ENCODE data around the gene JARID2. TPM values are rescaled to one million over a fixed set of nuclear protein-coding genes. Genes with fewer than 3 reads are reported as not detected.

JARID2 gene
- total and polyA plus RNA-seq, 9 of the 15 experiments (the other 6 are each of a cell fraction or from before 2014, with no cell fraction given): 5.0 to 29.0 (median 15.6) TPM

GRCh38 chr6:15248451-15249370 is 2.8 kb downstream of the JARID2 start (continued):
- TF ChIP-seq REST (IDR thresholded peaks at IDR 0.05; ENCODE audit: borderline replicate concordance) (no peak), REST (CRISPR knock-in tag; IDR thresholded peaks at IDR 0.05; ENCODE audit: low read depth) (no peak), EP300 (IDR thresholded peaks at IDR 0.05; ENCODE audit: low read length) (peak; percentile 33; the same call in 1 of the 2 replicates), SIRT6 (IDR thresholded peaks at IDR 0.05; ENCODE audit: low read depth, low read length) (no peak), CBX5 (IDR thresholded peaks at IDR 0.05; ENCODE audit: borderline replicate concordance, low read depth) (no peak), TBL1XR1 (IDR thresholded peaks at IDR 0.05; ENCODE audit: low read length in 2 of 2) (peak in 1 of 2 experiments; percentile 94; a peak in 3 of 4 replicates), ZKSCAN3 (CRISPR knock-in tag; IDR thresholded peaks at IDR 0.05) (no peak), CHD2 (IDR thresholded peaks at IDR 0.05; ENCODE audit: low read depth, low read length) (peak; percentile 21; the same call in 1 of the 2 replicates), MECOM (CRISPR knock-in tag; IDR thresholded peaks at IDR 0.05) (0 out of 2 replicates have a peak, but pooled peaks have one; percentile 28), LEF1 (IDR thresholded peaks at IDR 0.05) (no peak), NFIX (CRISPR knock-in tag; IDR thresholded peaks at IDR 0.05; ENCODE audit: low read depth) (no peak), NR2C2 (CRISPR knock-in tag; IDR thresholded peaks at IDR 0.05) (peak; percentile 56; the same call in 1 of the 2 replicates), NR2C2 (tag; IDR thresholded peaks at IDR 0.05) (peak; percentile 28; the same call in 1 of the 2 replicates), KDM4B (IDR thresholded peaks at IDR 0.05; ENCODE audit: borderline replicate concordance in 2 of 2, low read depth in 1 of 2) (peak in 1 of 2 experiments; percentile 73; a peak in 1 of 4 replicates), ZNF586 (CRISPR knock-in tag; conservative IDR thresholded peaks at IDR 0.05) (no peak), SETDB1 (IDR thresholded peaks at IDR 0.05; ENCODE audit: low read length) (no peak), ETV5 (CRISPR knock-in tag; IDR thresholded peaks at IDR 0.05; ENCODE audit: low read depth) (no peak), NRF1 (conservative IDR thresholded peaks at IDR 0.05 in 1 of 2, IDR thresholded peaks at IDR 0.05 in 1 of 2) (peak; percentile 74 to 76)
- TF ChIP-seq, protein P1, sequence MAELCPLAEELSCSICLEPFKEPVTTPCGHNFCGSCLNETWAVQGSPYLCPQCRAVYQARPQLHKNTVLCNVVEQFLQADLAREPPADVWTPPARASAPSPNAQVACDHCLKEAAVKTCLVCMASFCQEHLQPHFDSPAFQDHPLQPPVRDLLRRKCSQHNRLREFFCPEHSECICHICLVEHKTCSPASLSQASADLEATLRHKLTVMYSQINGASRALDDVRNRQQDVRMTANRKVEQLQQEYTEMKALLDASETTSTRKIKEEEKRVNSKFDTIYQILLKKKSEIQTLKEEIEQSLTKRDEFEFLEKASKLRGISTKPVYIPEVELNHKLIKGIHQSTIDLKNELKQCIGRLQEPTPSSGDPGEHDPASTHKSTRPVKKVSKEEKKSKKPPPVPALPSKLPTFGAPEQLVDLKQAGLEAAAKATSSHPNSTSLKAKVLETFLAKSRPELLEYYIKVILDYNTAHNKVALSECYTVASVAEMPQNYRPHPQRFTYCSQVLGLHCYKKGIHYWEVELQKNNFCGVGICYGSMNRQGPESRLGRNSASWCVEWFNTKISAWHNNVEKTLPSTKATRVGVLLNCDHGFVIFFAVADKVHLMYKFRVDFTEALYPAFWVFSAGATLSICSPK (IDR thresholded peaks at IDR 0.05; ENCODE audit: borderline replicate concordance): no peak

Measured in K562 (cell line).